ENCODE data around the gene SHC1.

The SHC1 gene

GRCh38 chr1:155008015-155008941, 37.7 kb upstream of the SHC1 start:
- DNase-seq: peak; percentile 70 to 74

- DNase-seq: no peak
Observed at GRCh38 chr1:155007251-155007828, 36.8 kb upstream of the SHC1 start.

DNA sequence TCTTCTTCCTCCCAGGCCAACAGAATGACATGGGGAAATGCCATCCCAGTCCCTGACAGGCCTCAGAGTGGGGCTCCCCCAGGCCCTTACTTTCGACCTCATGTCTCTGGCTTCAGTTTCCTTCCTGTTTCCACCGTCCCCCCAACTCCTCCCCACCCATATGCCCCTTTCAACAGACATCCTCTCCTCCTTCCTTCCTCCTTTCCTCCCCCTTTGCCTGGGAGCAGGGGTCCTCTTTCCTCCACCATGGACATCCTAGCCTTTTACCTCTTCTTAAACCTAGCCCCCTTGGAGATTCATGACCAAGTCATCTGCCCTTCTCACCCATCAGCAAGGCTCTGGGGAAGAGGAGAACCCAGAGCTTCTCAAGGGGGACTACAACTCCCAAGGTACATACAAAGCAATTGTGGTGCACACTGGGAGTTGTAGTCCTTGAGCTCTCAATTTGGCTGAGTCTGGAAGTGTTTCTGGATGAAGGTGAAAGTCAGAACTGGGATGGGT, 36.1 kb upstream of the SHC1 start:
- peak; percentile 29 to 53 for DNase-seq

GRCh38 chr1:155005076-155006011, 34.8 kb upstream of the SHC1 start:
- peak in 1 of 2 donors; percentile 33 for DNase-seq

GRCh38 chr1:155004352-155005075, 34.0 kb upstream of the SHC1 start:
- DNase-seq: no peak

DNA sequence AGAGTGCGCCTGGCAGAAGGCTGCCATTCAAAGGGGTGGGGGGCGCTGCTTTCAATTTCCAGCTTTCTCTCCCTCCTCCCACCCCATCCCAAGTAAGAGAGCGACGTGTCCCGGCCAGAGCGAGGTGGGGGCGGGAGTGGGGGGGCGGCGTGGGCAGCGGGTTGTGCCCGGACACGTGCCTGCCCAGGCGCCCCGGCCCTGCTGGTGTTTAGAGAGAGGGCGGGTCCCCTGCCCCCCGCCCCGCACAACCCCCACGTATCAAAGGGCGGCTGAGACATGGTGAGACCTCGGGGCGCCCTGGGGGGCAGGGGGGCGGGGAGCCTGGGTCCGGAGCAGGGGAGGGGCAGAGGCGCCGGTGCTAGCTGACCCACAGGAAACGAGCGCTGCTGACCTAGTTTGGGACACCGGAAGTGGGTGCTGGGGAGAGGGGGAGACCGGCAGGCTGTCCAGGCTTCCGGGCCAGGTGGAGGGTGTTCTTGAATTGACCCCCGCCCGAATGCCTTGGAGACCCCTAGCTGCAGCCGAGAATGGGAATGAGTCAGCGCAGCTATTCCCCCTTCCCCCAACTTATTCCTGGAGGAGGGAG, 33.3 kb upstream of the SHC1 start:
- DNase-seq: peak in 1 of 2 donors; percentile 17

DNA sequence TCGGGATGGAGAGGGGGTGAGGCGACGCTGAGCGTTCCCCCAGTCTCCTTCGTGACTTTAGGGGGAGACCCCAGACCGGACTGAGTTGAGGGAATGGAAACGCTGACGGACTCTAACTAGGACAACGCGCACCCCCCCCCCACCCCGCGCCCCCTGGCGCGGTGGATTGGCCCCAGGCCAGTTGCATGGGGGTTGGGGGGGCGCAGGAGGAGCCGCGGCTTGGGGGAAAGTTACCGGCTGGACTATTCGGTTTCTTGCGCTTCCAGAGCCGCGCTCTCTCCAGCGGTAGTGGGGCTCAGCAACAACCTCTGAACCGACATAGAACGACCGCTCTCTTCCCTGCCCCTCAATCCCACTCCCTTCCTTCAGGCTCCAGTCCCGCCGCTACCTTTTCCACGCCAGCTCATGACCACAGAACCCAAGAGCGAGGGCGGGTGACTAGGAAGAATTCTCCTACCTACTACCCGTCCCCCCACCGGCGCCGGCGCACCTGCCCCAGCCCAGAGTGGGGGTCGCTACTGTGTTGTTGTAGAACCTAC, 32.7 kb upstream of the SHC1 start:
- DNase-seq: peak in 1 of 2 donors; percentile 26

- DNase-seq: no peak
Observed at GRCh38 chr1:155002464-155003226, 32.1 kb upstream of the SHC1 start, which contains the start of gene ZBTB7B. TSS of gene ZBTB7B (plus strand) at chr1:155002802. CDS start at chr1:155014661, 11,859 bp downstream.

DNA sequence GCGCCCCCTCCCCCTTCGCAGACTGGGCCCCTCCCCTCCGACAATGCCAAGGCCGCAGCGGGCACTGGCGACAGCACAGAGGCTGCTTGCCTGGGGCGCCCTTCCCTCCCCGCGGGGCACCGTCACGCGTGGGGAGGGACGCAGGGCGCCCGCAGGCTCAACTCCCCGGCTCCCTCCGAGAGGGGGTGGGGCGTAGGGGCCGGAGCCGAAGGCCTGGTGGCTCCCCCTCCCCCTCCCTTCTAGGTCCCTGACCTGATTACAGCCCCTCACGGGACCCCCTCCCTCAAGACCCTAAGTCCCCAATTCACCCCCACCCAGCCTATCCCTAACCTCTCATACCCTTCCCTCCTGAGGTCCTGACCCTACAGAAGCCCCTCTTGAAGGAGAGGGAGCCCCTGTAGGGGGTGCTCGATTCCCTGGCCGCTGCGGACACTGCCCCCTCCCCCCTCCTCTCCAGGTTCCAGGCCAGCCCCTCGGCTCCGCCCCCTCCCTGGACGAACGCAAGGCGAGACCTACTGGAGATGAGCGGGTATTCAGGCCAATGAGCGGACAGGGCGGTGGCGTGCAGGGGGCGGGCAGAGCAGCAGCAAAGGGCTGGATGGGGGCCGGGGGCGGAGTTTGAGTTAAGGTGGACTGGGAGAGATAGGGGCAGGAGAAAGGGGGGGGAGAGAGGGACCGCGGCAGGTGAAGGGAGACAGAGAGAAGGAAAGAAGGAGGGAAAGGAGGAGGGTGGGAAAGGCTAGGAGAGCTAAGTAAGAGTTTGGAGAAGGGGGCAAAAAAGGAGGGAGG, 31.3 kb upstream of the SHC1 start:
- peak; percentile 98 to 99 for DNase-seq

DNA sequence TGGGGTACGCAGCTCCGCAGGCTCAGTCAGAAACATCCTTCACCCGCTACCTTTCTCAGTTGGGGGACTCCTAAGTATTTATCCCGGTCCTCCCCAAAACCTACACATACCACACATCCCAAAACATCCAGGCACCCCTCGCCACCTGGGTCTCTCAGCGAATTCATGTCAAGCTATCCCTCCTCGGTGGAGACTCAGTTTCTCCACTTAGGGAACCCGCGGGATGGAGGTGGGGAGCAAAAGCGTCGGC, 30.8 kb upstream of the SHC1 start:
- DNase-seq: no peak

DNA sequence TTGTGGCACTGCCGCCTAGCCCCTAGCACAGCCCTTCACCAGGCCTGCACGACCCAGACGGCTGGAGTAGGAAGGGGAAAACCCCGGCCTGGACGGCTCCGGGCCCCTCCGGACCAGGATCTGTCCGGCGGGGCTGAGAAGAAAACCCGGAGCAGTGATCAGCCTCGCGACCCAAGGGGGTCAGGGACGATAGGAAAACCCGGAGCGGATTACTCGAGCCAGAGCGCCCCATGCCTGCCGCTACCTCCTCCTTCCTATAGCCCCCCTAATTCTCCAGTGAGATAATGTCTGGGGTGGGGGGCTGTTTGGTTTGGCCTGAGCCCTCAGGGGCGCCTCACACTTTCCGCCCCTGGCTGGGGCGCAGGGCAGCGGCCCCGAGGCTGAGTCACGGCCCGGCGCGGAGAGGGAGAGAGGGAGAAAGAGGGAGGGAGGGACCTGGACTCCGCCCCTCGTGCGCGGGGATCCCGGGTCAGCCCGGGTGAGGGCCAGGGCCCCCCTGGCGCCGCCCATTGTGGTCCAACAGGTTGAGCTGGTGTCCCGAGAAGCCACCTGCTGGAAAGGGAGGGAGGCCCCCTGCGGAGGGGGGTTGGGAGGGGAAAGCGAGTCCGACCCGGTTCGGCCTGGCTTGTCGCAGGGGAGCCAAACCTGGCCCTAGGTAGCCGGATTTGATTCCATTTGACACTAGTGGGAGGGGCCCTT, 30.3 kb upstream of the SHC1 start:
- peak; percentile 72 to 80 for DNase-seq

DNA sequence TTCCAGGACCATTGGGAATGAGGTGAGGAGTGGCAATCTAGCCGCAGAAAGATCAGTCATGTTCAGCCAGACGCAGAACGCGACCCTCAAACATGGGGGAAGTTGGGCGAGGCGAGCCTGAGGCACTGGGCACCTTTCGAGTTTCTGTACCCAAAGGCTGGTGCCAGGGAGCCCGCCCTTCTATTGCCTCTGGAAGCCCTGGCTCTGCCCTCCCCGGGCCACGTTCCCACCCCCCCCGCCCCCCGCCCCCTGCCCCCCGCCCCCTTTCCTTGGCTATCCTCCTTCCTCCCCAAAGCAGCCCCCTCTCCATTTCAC, 29.8 kb upstream of the SHC1 start:
- DNase-seq: peak in 1 of 2 donors; percentile 25

GRCh38 chr1:154999571-155000410, 29.2 kb upstream of the SHC1 start:
- DNase-seq: peak; percentile 52 to 53

DNA sequence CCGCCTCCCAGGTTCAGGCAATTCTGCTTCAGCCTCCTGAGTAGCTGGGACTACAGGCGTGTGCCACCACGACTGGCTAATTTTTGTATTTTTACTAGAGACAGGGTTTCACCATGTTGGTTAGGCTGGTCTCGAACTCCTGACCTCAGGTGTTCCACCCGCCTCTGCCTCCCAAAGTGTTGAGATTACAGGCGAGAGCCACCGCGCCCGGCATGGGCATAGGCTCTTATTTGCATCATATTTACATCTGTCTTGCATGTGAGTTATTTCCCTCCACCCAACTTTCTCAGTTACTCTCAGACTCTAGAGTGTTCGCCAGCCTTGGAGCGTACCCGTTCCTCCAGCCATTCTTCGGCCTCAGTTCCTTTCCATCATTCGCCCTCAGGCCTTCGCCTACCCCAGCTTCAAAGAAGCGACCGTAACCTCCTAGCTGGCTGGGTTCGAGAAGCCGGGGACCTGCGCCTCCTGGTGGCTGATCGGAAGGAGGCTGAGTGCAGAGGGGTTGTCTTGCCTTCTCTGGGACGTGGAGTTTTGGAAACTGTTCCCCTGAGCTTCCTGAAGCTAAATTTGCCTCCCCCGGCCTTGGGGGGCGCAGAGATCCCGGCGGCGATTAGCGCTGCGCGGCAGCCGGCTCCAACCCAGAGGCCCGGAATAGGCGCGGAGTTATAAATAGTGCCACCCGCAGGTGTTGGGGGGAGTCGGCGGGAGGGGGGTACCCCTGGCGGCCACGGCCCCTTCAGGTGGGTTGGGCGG, 28.4 kb upstream of the SHC1 start:
- DNase-seq: peak; percentile 71 to 72

- DNase-seq: no peak
Observed at GRCh38 chr1:154998201-154998780, 27.7 kb upstream of the SHC1 start.

DNA sequence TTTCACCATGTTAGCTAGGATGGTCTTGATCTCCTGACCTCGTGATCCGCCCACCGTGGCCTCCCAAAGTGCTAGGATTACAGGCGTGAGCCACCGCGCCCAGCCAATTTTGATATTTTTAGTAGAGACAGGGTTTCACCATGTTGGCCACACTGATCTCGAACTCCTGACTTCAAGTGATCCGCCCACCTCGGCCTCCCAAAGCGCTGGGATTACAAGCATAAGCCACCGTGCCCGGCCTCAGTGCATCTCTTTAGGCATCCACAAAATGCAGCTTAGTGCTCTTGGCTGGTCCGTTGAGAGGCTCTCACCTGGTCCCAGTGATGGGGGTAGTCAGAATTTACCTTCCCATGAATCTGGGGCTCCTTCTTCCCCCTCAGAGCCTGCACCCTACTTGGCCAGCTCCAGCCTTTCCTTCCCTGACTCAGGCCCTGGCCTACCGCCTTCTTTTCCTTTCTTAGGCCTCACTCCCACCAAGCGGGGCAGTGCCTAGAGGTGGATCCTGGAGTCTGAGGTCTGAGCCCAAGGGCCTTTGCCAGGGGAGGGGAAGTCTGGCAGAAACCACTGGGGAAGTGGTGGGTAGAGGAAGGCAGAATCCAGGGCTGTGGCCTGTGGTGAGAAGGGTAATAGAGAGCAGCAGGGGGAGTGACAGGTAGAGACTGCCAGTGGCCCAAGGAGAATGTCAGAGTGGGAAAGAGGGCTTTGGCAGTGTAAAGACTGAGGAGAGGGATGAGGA, 26.6 kb upstream of the SHC1 start:
- no peak for DNase-seq
